MM.1S (cell line): ENCODE measurements around the gene NRG3.

Experiments used
- CTCF ChIP-seq: fragments of 300-600 bp; sonication (generic); IDR thresholded peaks from 2 replicates; pipeline ENCODE4 v1.5.1; 2016; ENCODE audit warnings: antibody characterized with exemption, low read length, mixed read lengths
- EZH2 ChIP-seq: fragments of 300-600 bp; sonication (generic); optimal IDR thresholded peaks from 2 replicates; pipeline ENCODE3; 2017; ENCODE audit warnings: low read depth, mild to moderate bottlenecking, antibody characterized with exemption, low read length, mixed read lengths
- EZH2phosphoT487 ChIP-seq: fragments of 300-600 bp; sonication (generic); IDR thresholded peaks from 2 replicates; pipeline ENCODE4 v1.6.1; 2018; ENCODE audit warnings: antibody characterized with exemption, low read length

- TF ChIP-seq CTCF (no peak), EZH2phosphoT487 (no peak), EZH2 (no peak)
These were observed 23.5 kb downstream of the NRG3 start for GRCh38 chr10:81898518-81898917.
